ENCODE data around the gene TASOR2.

- no peak for TF ChIP-seq GATA3 (IDR thresholded peaks at IDR 0.05; ENCODE audit: low read depth, low read length)
- TF ChIP-seq GATA2 (IDR thresholded peaks at IDR 0.05; ENCODE audit: low read depth, low read length) = no peak
These were observed 5.0 kb upstream of the TASOR2 start for GRCh38 chr10:5679606-5680005.

Data from SH-SY5Y (cell line).